ENCODE results near the gene PHYHD1. TPM values are rescaled to one million over a fixed set of nuclear protein-coding genes. Genes with fewer than 3 reads are reported as not detected.

Gene PHYHD1
- total RNA-seq, 1 experiment from 2014 or later: 18.0 TPM

- H4K5ac ChIP-seq (ENCODE audit: insufficient read length, low read depth, low read length): no peak overlapping the region
- no peak overlapping the region for H2AFZ ChIP-seq (ENCODE audit: low read length)
- no peak overlapping the region for H3K4ac ChIP-seq (ENCODE audit: low read depth, low read length)
- H3K79me1 ChIP-seq (ENCODE audit: insufficient read depth, low read depth, low read length, poor library complexity, severe bottlenecking): no peaks in the 10 kb centered on the region
- H4K91ac ChIP-seq (ENCODE audit: insufficient read length, low read depth, low read length): no peak overlapping the region
- no peak overlapping the region for H4K8ac ChIP-seq (replicated peaks; ENCODE audit: insufficient read length, low read depth, low read length)
- Mint-ChIP-seq H3K27me3 (ENCODE audit: low read depth) (peaks cover 2% of the 10 kb centered on the region; the same call in 1 of the 2 replicates), H3K4me1 (peaks cover 11 to 17% of the 10 kb centered on the region in 2 experiments), H3K27ac (peak overlapping the region in 1 of 3 experiments; percentile 12; a peak in 2 of 7 replicates), H3K36me3 (ENCODE audit: insufficient read depth in 1 of 3, low read depth in 3 of 3) (peaks cover 12 to 29% (median 20%) of the 10 kb centered on the region in 3 experiments; a peak in 6 of 7 replicates), H3K9me3 (no peaks in the 10 kb centered on the region), H3K4me3 (peak overlapping the region; percentile 98 to 99)
- H3K23me2 ChIP-seq (ENCODE audit: insufficient read length, low read depth, low read length, poor library complexity, severe bottlenecking): peaks cover 12% of the 10 kb centered on the region
- H3K79me2 ChIP-seq (ENCODE audit: insufficient read depth, low read length): no peaks in the 10 kb centered on the region; the same call in 1 of the 2 replicates
- H3K9ac ChIP-seq (ENCODE audit: extremely low read depth, insufficient read length, low read length): no peak overlapping the region
- peaks cover 4% of the 10 kb centered on the region for H4K20me1 ChIP-seq (ENCODE audit: control insufficient read depth, insufficient read depth, insufficient read length)
- TF ChIP-seq CTCF (conservative IDR thresholded peaks at IDR 0.05): no peak
- no peaks in the 10 kb centered on the region for H3K9me3 ChIP-seq (ENCODE audit: control insufficient read depth, low read depth, low read length)
- H3K56ac ChIP-seq (ENCODE audit: insufficient read length, low read depth, low read length): no peak overlapping the region
- no peak overlapping the region for H2BK5ac ChIP-seq (ENCODE audit: insufficient read length, low read length)
- no peak overlapping the region for H3K27ac ChIP-seq (ENCODE audit: insufficient read length, low read depth, low read length)
- H3T11ph ChIP-seq (ENCODE audit: low read length): no peak overlapping the region
- peaks cover 4% of the 10 kb centered on the region; the same call in 1 of the 2 replicates for H3K4me1 ChIP-seq (ENCODE audit: insufficient read depth, low read length)
- H2BK20ac ChIP-seq (ENCODE audit: low read depth, low read length, poor library complexity, severe bottlenecking): no peak overlapping the region
- no CpG with 5 or more reads among the region's 19 CpGs for WGBS (ENCODE audit: extremely low coverage, insufficient read length, low lambda C conversion rate)
- no peak overlapping the region for H2BK12ac ChIP-seq (ENCODE audit: insufficient read length, low read depth, low read length)
- H3K4me2 ChIP-seq (ENCODE audit: insufficient read depth, insufficient read length, low read length): peak overlapping the region; percentile 53
- H3K27me3 ChIP-seq (ENCODE audit: insufficient read depth, low read length): no peaks in the 10 kb centered on the region
- no peak overlapping the region for H3K23ac ChIP-seq (ENCODE audit: insufficient read length, low read depth, low read length)
- no peak for DNase-seq
- H2AK5ac ChIP-seq (ENCODE audit: insufficient read length, low read length): no peak overlapping the region
- no peak overlapping the region for H2BK15ac ChIP-seq (ENCODE audit: low read depth, low read length)
- no peak overlapping the region for H2BK120ac ChIP-seq (ENCODE audit: low read depth, low read length, poor library complexity, severe bottlenecking)
- no peak overlapping the region for H3K14ac ChIP-seq (ENCODE audit: insufficient read depth, low read length)
- no peak overlapping the region for H3K18ac ChIP-seq (ENCODE audit: insufficient read length, low read depth, low read length)
Observed at GRCh38 chr9:128945798-128946501, 25.2 kb downstream of the PHYHD1 start.
